Left lung (tissue), 10 donors: Measurements from ENCODE around the gene NUCB1. TPM values are rescaled to one million over a fixed set of nuclear protein-coding genes. Genes with fewer than 3 reads are reported as not detected.

Source experiments
- ATAC-seq: fragments of 200-7000 bp; cut with Tn5 transposase; one replicate; pipeline ENCODE4 v1.9.1; 2020; ENCODE audit warnings: moderate library complexity
- DNase-seq, 4 donors: peaks; one replicate each; pipeline ENCODE4 v3.0.0-alpha.2; 2013 to 2020
- H3K27ac ChIP-seq, 2 donors: fragments of 200-600 bp; sonication (generic) in 1 of 2; one replicate each; pipeline versions ENCODE4 v1.5.0 to v1.8.0; 2020 to 2021
- H3K27me3 ChIP-seq, 2 donors: fragments of 200-600 bp; sonication (generic) in 1 of 2; one replicate each; pipeline versions ENCODE4 v1.5.0 to v1.8.0; 2020 to 2021
- H3K36me3 ChIP-seq, 2 donors: fragments of 200-600 bp; sonication (generic) in 1 of 2; one replicate each; pipeline versions ENCODE4 v1.5.0 to v1.8.0; 2020 to 2021
- H3K4me1 ChIP-seq, 2 donors: fragments of 200-600 bp; one replicate each; pipeline ENCODE4 v1.8.0; 2021
- H3K4me3 ChIP-seq, 2 donors: fragments of 200-600 bp; sonication (generic) in 1 of 2; one replicate each; pipeline versions ENCODE4 v1.5.0 to v1.8.0; 2020 to 2021; ENCODE audit warnings: mild to moderate bottlenecking in 1 of 2
- H3K9me3 ChIP-seq, 2 donors: fragments of 200-600 bp; sonication (generic) in 1 of 2; one replicate each; pipeline versions ENCODE4 v1.5.0 to v1.8.0; 2020 to 2021
- intact Hi-C, 2 donors: fragments of 100-400 bp; cut with DNase I; formaldehyde crosslinking; loops; one replicate each; pipeline versions ENCODE4 v1.11.2 to v1.14.2; 2022
- polyA plus RNA-seq, 6 donors: library from polyadenylated mRNA; unstranded; fragments of 120-200 nt; gene quantifications; one replicate each; pipeline ENCODE4 v1.2.1, GENCODE V29; 2013; ENCODE audit not compliant: insufficient read length in 6 of 6
- total RNA-seq, 2 donors: library from RNA; stranded (reverse); fragmentation: NEBNext Ultra II Directional; extraction: Animal tissue kit (Norgen Biotek cat#: 25700); gene quantifications; one replicate each; pipeline ENCODE4 v1.2.1, GENCODE V29; 2021
- TF ChIP-seq, protein P1 (sequence below), 2 donors: fragments of 200-600 bp; sonication (generic) in 1 of 2; IDR thresholded peaks; one replicate each; pipeline versions ENCODE4 v1.5.0 to v1.8.0; 2021; ENCODE audit warnings: antibody characterized with exemption in 2 of 2
- donor health status: DM: no; HTN: yes; CAD: no.
- donor health status: DM: no; HTN: no; CAD: no.

The NUCB1 gene
- total and polyA plus RNA-seq, 8 donors: 171 to 331 (median 201) TPM

DNA sequence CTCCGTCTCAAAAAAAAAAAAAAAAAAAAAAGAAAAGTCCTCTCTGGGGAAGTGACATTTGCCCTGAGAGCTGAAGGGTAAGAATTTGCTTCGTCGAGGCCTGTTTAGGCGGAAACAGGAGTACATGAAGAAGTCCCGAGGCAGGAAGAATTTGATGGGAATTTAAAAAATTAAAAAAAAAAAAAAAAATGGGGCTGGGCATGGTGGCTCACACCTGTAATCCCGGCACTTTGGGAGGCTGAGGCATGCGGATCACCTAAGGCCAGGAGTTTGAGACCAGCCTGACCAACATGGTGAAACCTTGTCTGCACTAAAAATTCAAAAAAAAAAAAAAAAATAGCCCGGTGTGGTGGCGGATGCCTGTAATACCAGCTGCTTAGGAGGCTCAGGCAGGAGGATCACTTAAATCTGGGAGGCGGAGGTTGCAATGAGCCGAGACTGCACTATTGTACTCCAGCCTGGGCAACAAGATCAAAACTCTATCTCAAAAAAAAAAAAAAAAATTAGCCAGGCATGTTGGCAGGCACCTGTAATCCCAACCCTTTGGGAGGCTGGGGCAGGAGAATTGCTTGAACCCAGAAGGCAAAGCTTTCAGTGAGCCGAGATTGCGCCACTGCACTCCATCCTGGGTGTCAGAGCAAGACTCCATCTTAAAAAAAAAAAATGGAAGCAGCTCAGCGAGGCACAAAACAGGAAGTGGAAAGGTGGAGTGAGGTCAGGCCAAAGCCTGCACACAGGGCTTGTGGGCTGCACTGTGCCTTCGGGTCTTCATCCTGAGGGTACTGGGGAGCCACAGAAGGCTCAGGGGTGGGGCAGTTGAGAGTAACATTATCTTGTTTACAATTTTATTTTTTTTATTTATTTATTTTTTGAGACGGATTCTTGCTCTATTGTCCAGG is 59.5 kb downstream of the NUCB1 start:
- Histone ChIP-seq H3K27ac (peak overlapping the region in 1 of 2 donors; percentile 45), H3K27me3 (no peaks in the 10 kb centered on the region), H3K4me1 (peaks cover 18 to 73% of the 10 kb centered on the region in 2 donors), H3K4me3 (no peak overlapping the region), H3K9me3 (no peaks in the 10 kb centered on the region), H3K36me3 (peaks cover 0 to 18% of the 10 kb centered on the region in 2 donors)
- TF ChIP-seq, protein P1, sequence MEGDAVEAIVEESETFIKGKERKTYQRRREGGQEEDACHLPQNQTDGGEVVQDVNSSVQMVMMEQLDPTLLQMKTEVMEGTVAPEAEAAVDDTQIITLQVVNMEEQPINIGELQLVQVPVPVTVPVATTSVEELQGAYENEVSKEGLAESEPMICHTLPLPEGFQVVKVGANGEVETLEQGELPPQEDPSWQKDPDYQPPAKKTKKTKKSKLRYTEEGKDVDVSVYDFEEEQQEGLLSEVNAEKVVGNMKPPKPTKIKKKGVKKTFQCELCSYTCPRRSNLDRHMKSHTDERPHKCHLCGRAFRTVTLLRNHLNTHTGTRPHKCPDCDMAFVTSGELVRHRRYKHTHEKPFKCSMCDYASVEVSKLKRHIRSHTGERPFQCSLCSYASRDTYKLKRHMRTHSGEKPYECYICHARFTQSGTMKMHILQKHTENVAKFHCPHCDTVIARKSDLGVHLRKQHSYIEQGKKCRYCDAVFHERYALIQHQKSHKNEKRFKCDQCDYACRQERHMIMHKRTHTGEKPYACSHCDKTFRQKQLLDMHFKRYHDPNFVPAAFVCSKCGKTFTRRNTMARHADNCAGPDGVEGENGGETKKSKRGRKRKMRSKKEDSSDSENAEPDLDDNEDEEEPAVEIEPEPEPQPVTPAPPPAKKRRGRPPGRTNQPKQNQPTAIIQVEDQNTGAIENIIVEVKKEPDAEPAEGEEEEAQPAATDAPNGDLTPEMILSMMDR (IDR thresholded peaks at IDR 0.05): no peak
- ATAC-seq (no peak), DNase-seq (peak in 2 of 4 donors; percentile 64 to 80)
- intact Hi-C loops: no loop called here

DNA sequence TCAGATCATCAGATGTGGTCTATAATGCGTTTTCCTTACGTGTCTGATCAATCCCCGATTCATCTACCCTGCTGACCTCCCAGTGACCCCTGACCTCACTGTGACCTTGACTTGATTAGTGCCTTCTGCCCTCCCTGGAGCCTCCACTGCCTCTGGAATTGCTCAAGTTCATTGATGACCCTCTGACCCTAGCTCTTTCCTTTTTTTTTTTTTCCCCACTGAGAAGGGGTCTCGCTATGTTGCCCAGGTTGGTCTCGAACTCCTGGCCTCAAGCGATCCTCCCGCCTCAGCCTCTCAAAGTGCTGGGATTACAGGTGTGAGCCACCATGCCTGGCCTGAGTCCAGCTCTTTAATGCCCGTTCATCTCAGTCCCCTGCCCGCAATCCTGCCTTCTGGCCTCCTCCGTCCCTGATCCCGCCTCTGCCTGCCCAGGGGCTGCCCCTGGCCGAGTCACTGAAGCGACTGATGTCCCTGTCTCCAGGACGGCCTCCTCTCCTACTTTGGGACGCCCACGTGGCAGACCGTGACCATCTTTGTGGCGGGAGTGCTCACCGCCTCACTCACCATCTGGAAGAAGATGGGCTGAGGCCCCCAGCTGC is 61.0 kb downstream of the NUCB1 start:
- Histone ChIP-seq H3K36me3 (peaks cover 2 to 22% of the 10 kb centered on the region in 2 donors), H3K4me1 (peaks cover 13 to 65% of the 10 kb centered on the region in 2 donors), H3K9me3 (no peaks in the 10 kb centered on the region), H3K27me3 (no peaks in the 10 kb centered on the region), H3K4me3 (no peak overlapping the region), H3K27ac (peak overlapping the region in 1 of 2 donors; percentile 96)
- DNase-seq: no peak
- TF ChIP-seq, protein P1 (IDR thresholded peaks at IDR 0.05): no peak
- ATAC-seq: no peak
- intact Hi-C loops: no loop called here

DNA sequence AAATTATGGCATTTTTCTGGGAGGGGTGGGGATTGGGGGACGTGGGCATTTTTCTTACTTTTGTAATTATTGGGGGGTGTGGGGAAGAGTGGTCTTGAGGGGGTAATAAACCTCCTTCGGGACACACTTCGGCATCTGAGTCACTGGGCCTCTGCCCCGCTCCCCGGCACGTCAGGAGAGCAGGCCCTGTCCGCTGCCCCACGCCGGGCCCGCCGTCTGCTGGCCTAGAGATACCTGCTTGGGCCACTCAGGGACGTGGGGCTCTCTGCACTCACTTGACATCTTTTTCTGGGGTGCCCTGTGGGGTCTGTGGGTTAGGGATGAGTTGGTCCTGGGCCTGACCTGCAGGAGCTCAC is 61.5 kb downstream of the NUCB1 start:
- TF ChIP-seq, protein P1 (IDR thresholded peaks at IDR 0.05): no peak
- Histone ChIP-seq H3K27me3 (no peaks in the 10 kb centered on the region), H3K9me3 (no peaks in the 10 kb centered on the region), H3K36me3 (peaks cover 2 to 24% of the 10 kb centered on the region in 2 donors), H3K4me3 (peak overlapping the region in 1 of 2 donors; percentile 92), H3K4me1 (peaks cover 13 to 66% of the 10 kb centered on the region in 2 donors), H3K27ac (peak overlapping the region; percentile 73 to 96)
- intact Hi-C loops: no loop called here
- ATAC-seq (no peak), DNase-seq (no peak)

DNA sequence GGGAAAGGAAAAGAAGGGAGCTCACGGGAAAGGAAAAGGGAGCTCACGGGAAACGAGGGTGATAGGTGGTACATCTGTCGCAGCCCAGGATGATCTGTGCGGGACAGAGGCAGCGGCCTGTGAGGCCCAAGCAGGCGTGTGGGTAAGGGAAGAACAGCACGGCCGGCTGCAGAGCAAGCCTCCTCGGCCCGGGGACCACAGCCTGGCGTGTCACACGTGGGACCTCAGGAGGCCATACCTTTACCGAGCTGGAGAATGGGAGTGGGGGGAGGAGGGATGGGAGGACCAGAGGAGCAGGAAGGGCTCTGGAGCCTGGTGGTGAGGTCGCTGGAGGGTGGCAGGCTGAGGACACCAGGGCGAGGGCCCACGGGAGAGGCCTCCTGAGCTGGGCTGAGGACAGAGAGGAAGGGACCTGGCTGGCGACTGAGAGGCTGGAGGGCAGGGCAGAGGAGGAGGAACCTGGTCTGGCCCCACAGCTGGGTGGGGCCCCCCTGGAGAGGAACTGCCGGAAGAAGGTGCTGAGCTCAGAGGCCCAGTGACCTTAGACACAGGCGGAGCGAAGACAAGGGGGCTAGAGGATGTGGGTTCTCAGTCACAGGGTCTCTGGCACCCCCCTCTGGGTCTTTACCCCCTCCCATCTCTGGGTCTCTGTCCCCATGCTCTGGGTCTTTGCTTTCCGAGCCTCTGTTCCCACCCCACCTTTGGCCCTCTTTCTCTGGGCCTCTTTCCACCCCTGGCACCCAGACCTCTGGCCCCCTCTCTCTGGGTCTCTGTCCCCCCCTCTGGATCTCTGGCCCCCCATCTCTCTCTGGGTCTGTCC is 62.1 kb downstream of the NUCB1 start:
- intact Hi-C loops: no loop called here
- H3K27me3 ChIP-seq: no peaks in the 10 kb centered on the region
- peak in 3 of 4 donors; percentile 39 to 95 (median 93) for DNase-seq

More for the DNA sequence above, 62.1 kb downstream of the NUCB1 start:
- peak overlapping the region in 1 of 2 donors; percentile 92 for H3K4me3 ChIP-seq
- peaks cover 2 to 30% of the 10 kb centered on the region in 2 donors for H3K36me3 ChIP-seq
- peak overlapping the region; percentile 73 to 96 for H3K27ac ChIP-seq
- TF ChIP-seq, protein P1 (IDR thresholded peaks at IDR 0.05): no peak
- peak; percentile 51 for ATAC-seq
- H3K9me3 ChIP-seq: no peaks in the 10 kb centered on the region
- peaks cover 13 to 72% of the 10 kb centered on the region in 2 donors for H3K4me1 ChIP-seq
